Measurements from ENCODE around the gene RIT2.

GRCh38 chr18:42941021-42941420, 174.5 kb downstream of the RIT2 start:
- TF ChIP-seq CTCF (IDR thresholded peaks at IDR 0.05): no peak
- no peak for TF ChIP-seq POLR2A (IDR thresholded peaks at IDR 0.05; ENCODE audit: low read depth)
- TF ChIP-seq EP300 (IDR thresholded peaks at IDR 0.05): no peak

Data from esophagus muscularis mucosa (tissue), 4 donors.